Measurements from ENCODE around the gene MAN1C1.
A peak's percentile ranks its signal among the peaks of the same experiment; 100 is the strongest.
"Not testable (repeated sequence)": the region's sequence is repeated elsewhere in the genome, so short reads cannot be mapped to it uniquely, and the experiment has no call there.

MAN1C1 gene

DNA sequence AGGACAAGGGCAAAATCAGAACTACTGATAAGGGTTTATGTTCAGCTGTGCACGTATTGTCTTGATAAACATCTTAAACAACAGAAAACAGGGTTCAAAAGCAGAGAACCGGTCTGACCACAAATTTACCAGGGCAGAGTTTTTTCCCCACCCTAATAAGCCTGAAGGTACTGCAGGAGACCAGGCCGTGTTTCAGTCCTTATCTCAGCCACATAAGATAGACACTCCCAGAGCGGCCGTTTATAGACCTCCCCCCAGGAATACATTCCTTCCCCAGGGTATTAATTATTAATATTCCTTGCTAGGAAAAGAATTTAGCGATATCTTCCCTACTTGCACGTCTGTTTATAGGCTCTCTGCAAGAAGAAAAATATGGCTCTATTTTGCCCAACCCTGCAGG lies 19.6 kb downstream of the MAN1C1 start:
- DNase-seq (ENCODE audit: low spot score): not testable (repeated sequence)

DNA sequence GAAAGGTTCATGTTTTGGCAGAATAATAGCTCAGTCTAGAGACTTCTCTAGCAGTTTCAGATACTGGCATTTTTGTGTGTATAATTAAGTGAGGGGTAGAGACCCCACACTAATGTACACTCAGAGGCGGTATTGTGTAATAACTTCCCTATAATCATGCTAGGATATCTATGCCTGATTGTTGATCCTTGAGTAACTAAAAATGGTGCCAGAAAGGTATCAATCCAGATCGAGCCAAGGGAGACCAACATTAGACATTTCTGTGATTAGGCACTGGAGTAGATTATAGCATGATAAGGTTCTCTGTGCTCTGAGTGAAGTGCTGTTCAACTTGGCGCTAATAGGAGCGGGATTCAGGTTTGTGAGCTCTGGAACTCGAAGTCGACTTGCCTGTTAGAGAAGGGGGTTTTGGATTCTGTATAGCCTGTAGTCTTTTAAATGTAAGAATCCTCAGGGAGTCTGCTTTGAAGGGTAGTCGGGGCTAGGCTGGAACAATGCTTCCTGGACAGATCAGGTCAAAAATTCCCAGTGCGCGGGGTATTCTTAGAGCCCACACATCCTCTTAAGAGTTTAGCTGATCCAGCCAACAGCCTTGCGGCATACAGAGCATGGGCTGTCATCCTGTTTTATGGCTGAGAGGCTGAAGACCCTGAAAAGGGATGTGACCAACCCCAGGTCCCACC lies 24.2 kb downstream of the MAN1C1 start:
- no peak for DNase-seq (ENCODE audit: low spot score)

DNA sequence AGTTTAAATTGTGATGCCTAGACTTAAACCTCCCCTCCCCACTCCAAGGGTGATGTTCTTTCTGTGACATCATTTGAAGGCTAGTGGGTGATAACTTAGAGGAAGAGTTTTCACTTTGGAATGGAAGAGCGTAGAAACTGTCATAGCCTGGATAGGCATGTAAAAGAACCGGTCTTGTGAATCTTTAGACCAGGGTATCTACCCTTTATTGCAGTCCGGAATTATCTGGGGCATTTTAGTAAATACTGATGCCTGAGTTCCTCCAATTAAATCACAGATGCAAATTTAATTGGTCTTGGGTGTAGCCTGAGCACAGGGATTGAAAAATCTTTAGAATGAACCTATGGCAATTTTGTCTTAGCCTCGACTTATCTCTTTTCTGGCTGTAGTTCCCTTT lies 24.7 kb downstream of the MAN1C1 start:
- DNase-seq (ENCODE audit: low spot score): no peak

DNA sequence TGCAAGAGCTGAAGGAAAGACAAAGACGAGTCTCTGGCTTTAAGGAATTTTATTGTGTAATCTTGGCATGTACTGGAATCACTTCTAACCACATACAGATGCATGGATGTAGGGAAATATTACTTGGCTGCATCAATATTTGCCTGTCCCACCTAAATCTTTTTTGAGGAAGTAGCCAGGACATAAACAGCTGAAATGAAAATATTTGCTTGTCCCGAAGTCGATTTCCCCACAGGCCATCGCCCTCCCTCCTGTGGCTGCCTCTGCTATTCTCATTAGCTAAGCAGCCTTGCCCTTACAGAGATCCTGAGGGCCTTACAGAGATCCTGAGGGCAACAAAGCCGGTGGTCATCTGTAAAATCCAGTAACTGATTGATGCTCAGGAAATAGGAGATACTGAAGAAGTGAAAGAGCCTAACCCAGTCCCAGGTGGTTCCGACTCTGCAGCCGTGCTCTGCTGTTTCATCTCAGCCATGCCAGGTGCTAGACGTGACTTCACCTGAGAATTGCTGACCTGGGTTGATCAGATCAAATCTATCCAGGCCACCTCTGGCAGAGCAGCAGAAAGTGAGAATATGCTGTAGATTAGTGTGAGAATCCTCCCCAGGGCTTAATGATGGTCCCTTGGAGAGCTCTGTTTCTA lies 25.5 kb downstream of the MAN1C1 start:
- peak; percentile 30 for DNase-seq (ENCODE audit: low spot score)

DNA sequence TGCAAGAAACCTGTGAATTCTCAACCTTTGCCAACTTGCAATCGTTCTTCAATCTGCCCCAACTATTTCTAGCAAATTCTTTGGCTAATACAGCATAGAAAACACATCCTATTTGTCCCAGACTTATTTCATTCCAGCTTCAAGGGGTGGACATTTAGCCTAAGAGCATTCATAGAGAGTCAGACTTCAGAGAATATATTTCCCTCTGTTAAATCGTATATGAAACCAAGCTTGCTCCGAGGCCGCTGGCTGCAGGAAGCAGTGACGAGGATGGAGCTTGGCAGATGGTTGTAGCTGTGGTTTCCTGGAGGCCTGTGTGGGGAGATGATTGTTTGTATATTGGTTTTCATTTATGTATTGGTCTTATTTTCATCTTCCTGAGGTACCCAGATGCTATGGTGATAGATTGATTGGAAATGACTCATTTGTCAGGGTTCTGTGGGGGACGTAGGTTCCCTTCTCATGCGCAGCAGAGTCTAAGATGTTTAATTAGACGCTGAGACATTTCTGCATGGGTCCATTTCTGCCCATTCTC lies 26.1 kb downstream of the MAN1C1 start:
- peak; percentile 76 for DNase-seq (ENCODE audit: low spot score)

DNA sequence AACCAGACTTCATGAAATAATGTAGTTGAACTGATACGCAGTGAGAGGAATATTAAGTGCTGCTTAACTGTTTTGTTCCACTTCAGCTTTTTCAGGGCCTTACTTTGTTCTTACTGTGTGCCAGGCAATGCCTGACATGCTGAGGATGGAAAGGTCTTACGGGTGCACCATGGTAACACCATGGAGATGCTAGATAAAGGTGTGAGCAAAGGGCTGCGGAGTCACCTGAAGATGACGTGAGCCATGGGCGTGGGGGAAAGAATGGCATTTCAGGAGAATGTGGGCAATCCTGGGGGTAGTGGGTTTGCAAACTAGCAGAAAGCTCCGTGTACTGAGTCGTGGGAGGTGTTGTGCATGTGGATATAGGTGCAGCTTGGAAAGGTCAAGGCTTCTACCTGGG lies 27.3 kb downstream of the MAN1C1 start:
- DNase-seq (ENCODE audit: low spot score): no peak

DNA sequence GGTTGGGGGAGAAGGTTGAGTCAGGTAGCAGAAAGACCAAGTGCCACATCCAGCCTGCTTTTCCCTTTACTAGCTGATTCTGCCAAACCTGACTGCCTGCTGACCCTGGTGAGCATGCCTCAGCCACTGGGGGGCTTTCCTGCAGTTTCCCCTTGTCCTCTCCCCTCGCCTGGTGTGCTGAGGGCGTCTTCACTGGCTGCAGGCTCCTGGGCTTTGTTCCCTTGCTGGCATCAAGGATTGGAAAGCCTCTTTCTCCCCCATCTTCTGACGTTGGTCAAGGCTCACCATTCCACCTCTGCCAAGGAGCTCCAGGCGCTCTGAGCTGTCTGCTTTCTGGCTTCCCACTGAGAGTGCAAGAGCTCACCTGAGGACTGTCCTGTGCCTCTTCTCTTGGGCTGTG lies 28.4 kb downstream of the MAN1C1 start:
- DNase-seq (ENCODE audit: low spot score): no peak

DNA sequence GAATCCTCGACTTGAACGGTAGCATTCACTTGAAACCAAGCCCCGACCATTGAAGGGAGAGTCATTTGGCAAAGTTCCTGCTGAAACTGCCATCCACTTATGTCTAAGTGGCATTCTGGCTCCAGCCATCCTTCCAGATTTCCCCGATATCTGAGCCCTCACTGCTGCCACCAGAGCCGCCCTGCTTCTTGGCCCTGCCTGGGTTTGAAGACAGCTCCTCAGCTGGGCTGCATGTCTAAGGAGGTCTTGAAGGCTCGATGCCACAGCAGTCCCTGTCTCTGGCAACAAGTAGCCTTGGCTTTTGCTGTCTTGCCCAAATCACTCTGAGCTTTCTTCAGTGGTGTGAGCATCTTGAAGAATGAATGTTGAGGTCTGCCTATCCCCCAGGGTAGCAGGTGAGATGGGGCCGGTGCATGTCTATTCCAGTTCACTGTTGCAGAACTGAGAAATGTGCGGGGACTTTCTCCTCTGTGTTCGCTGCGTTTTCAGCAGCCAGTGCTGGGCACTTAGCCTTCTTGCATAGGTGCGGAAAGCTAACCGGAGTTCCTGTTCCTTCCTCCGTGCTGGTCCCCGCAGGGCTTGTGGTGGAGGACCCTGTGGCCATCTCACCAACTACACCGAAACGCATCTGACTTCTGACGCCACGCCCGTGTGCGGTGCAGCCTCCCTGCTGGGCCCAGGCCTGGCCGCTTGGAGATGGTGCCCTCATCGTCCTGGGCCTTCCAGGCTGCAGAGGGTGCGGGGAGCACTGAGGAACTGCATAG lies 29.2 kb downstream of the MAN1C1 start:
- DNase-seq (ENCODE audit: low spot score): no peak

DNA sequence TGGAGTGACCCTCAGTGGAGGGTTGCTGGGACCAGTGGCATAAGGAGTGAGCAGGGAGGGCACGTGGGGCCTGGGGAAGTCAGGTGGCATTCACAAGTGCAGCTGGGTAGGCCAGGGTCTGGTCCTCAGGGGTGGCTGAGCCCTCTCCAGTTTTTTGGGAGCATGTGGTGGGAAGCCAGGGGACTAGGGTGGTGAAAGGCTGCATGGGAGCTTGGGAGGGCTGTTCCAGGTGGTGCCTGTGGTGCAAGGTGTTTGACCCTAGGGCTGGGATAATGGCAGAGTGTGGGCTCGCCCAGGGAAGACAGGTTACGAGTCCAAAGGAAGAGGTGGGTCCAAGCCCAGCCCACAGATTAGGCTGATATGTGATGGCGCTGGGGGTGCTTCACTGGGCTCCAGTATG lies 30.5 kb downstream of the MAN1C1 start:
- no peak for DNase-seq (ENCODE audit: low spot score)

DNA sequence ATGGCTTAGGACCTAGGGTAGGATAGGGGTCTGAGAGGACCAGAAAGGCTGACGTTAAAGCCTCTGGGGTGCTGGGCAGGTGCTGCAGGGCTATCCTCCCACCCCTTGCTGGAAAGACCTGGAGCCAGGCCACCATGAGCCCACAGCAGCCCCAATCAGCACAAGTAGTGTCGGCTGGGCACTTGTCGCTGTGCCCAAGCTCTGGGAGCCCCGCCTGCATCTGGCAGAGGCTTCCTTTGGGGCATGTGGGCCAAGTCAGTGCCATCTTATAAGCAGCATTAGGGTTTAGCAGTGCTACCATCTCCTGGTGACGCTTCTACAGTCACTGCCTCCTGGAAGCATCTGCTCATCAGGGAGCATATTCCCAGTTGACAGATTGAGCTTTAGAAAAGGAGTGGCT lies 31.3 kb downstream of the MAN1C1 start:
- no peak for DNase-seq (ENCODE audit: low spot score)

DNA sequence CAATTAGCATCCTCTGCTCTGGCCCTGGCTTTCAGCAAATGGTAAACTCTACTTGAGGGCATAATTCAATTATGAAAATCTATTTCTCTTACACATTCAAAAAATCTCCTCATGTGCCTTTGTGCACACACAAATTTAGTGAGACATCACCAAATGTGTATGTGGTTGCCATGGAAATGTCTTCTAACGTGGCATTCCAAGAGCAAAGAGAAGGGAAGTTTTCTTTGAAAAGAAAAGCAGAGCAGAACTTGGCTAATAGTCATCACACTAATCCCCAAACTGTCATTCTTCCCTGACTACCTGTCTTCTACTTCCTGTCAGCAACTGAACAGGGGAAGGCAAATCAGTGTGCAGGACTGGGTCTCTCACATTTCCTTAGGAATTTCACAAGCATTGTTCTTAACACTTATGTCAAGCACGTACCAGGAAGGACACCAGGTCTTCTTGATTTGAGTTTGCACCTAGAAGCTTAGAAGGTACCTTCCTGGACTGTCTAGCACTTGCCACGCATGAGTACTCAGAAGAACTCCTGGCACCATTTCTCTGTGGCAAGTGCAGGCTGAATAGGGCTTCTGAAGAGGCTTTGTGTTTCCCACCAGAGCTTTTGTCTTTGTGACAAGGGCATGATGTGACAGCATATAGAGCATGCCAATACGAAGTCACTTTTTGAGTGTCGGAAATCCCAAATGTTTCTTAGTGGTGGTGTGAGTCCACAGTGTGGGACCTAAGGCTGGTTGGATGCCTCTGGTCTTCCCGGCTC lies 32.3 kb downstream of the MAN1C1 start:
- DNase-seq (ENCODE audit: low spot score): peak; percentile 20

DNA sequence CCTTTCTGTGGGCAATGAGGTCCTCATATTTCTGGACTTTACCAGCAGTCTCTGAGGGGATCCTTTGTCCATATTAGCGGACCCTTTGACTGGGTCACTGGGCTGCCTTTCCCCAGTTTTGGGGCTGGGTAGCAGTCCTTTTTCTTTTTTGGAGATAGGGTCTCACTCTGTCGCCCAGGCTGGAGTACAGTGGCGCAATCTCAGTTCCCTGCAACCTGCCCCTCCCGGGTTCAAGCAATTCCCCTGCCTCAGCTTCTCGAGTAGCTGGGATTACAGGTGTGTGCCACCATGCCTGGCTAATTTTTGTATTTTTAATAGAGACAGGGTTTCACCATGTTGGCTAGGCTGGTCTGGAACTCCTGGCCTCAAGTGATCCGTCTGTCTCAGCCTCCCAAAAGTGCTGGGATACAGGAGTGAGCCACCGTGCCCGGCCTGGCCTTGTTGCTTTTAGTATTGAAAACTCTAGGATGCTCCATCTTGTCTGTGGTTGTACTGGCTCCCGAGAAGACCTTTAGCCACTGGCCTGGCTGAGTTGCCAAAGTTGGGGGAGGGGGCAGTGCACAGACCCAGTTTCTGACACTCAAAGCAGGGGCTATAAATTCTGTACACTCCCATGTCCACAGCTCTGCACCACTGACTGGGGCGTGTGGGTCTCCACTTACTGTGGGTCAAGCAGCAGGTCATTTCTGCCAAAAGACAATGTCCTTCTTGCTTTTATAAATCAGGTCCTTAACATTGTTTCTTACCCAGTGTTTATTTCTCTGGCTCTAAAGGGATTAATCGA lies 33.1 kb downstream of the MAN1C1 start:
- DNase-seq (ENCODE audit: low spot score): no peak

DNA sequence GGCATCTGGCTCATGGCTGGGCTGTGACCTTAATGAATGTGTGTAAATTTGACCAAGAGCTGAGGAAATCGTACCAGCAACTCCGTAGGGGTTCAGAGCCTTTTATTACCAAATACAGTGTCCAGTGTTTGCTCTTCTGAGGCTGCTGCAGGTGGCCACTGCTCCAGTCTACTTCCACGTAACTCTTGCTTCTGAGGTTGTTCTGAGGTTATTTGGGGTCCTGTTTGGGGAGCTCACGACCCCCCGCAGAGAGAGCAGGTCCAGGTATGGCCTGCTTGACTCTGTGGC lies 33.6 kb downstream of the MAN1C1 start:
- DNase-seq (ENCODE audit: low spot score): no peak

DNA sequence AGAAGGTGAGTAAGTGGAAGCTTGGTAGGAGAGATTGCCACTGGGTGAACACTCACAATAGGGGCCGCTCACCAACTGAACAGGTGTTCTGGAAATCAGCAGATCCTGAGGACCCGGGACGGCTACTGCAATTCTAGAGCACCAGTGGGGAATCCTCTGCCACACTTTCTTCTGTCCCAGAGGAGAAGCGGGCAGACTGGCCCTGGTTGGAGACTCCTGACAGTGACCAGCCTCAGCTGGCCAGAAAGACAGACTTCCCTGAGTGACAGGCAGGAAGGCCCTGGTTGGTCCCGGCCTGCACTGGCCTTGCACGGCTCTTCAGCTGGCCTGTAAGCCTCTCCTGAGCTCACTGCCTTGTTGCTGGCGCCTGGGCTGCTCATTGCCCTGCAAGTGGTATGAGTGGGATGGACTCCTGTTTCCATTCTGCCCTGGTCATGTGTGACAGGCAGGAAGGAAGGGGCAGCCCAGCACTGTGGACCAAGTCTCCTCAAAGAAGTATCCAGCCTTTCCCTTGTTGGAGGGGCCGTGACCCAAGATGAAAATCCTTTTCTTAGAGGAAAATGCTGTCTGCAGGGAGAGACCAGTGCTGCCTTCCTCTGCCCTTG lies 34.5 kb downstream of the MAN1C1 start:
- no peak for DNase-seq (ENCODE audit: low spot score)

DNA sequence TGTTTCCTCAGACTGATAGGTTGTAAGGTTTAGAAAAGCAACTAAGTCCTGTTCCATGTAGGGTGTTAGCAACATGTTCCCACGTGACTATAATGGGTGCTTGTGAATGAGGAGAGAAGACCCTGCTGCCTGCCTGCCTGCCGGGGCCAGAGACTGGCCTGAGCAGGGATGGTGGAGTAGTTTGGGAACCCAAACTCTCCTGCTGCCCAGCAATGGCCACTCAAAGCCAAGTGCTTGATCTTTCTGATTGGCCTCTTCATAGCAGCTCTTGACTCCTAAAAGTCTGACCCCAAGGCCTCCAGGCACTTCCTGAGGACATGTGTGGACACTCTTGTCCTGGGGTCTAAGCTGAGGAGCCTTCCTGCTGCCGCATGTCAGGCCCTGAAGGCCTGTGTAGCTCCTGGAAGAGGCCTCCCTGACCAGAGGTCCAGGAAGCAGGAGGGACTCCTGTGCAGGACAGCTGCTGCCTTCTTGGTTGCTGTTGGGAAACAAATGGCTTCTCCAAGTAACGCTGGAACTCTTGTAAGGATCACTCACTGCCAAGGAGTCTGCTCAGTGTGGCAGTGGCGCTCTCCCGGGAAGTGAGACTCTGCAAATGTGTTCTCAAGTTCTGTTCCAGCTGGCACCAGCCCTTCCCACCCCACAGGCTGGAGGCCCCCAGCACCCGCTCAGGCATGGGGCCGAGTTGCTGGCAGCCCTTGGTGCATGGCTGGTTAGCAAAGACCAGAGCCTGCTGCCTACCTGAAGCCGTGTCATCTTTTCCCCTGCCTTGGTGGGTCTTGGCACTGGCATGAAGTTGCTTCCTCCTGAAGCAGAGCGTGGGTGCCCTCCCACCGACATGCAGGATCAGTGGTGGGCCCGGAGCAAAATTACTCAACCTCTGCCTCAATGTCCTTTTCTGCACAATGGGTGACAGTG lies 35.5 kb downstream of the MAN1C1 start:
- DNase-seq (ENCODE audit: low spot score): no peak

DNA sequence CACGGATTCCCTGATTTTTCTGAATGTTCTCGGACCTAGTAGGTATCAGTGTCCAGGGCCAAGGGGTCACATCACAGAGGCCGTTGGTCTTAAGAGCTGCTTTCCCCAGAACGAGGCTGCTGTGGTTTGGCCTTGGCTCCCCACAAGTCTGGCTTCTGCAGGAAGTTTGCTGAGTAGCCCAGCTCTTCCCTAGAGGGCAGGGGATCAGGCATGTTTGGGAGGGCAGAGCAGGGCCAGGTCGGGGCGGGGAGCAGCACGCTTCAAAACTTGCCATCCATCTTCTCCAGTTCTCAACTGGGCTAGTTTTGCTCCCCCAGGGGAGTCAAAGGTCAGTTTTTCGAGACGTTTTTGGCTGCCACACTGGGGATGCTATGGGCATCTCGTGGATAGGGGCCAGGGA lies 37.0 kb downstream of the MAN1C1 start:
- no peak for DNase-seq (ENCODE audit: low spot score)

DNA sequence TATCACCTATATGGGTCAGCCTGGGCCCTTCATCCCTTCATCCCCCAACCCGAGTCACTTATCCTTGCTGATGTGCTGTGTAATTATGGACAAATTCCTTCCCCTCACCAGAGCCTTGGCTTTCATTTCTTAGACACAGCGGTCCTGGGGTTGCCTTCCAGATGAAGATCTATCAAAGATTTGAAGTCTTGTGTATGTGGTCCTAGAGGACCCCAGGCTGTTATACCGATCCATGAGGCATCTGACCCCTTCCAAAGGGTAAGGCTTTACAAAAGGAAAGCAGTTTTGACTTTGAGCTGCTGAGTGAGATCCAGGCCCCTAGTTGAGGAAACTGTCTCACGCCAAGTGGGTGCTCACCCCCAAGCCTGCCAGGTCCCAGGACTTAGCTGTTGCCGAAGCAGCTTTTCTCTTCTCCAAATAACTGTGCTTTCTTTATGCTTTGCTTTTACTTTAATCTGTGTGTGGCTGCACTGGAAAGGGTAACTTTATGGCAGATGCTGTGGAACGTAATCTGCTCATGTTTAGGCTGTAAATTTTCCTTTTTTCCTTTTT lies 37.6 kb downstream of the MAN1C1 start:
- no peak for DNase-seq (ENCODE audit: low spot score)

DNA sequence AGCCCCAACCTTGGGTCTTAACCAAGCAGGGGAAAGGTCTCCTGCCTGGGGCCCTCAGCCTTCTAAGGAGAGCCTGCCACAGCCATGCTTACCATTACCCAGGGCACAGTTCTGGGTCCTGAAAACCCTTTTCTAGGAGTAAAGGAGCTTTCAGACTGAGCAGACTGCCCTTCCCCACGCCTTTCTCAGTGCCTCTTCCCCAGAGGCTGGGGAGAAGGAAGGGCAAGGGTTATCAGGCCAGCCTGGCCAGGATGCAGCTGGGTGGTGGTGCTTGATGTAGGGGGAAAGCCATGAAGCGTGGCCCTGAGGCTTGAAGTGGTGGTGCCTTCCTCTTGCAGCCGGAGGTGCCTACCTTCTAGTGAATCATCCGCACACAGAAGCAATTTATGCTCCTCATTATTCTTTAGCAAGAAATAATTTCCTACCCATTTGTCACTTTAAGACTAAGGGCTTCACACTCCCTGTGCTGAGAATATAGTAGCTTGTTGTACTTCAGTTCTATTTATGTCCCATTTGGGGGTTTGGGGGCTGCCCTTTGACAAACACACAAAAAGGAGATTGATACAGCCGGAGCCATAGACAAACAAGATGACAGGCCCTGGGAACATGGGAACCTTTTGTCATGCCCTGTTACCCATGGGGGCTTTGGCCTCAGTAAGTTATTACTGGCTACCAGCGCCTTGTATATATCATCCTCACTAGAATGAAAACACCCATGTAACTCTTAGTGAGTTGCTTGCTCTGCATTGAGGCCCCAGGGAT lies 40.7 kb downstream of the MAN1C1 start:
- DNase-seq (ENCODE audit: low spot score): no peak
